EH (cell line): ENCODE results near the gene NAT10.
A peak's percentile ranks its signal among the peaks of the same experiment; 100 is the strongest.
"Not testable (repeated sequence)": the region's sequence is repeated elsewhere in the genome, so short reads cannot be mapped to it uniquely, and the experiment has no call there.

ENCODE experiments used
- DNase-seq: peaks from one replicate; pipeline ENCODE4 v3.0.0-alpha.2; 2015; ENCODE audit warnings: low read depth

Gene NAT10

DNA sequence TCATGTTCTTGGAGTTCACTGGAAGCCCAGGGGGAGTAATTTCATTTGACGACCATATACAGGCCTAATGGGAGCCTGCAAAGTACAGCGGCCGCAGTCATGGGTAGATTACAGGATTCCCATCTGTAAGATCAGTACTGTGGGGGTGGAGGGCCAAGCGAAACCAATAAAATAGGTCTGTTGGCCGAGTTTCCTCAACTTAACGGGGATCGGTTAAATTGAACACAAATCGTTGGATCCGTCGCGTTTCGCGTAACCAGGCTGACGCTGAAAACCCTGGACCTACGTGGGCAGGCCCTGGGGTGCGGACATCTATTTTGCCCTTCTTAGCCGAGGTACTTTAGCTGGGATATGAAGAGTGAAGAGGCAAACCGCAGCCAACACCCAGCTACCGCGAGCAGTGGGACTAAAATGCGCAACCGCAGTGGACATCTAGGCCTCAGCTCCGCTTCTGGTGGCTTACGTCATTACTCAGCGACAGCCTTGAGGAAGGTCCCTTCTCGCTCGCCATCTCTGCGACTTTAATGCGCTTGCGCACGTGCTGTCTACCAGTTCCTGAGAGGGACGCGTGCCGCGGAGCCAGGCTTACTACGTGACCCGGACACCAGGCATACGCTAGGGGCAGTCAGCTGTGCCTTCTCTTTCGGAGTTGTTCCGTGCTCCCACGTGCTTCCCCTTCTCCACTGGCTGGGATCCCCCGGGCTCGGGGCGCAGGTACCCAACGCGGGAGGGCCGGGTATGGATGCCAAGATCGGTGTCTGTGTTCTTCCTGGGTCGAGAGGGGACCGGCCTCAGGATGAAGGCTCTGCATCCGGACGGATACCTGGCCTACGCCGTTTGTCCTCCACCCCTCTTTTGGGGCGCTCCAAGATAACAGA is at the start of gene NAT10:
Gene NAT10, plus strand, starts transcription at position 551 of the 878 bp plus-strand sequence. CDS start 2,597 bp downstream, outside the sequence.
- DNase-seq, result peak; percentile 99

GRCh38 chr11:34056672-34057071 is 48.8 kb upstream of the NAT10 start:
- DNase-seq, result no peak

DNA sequence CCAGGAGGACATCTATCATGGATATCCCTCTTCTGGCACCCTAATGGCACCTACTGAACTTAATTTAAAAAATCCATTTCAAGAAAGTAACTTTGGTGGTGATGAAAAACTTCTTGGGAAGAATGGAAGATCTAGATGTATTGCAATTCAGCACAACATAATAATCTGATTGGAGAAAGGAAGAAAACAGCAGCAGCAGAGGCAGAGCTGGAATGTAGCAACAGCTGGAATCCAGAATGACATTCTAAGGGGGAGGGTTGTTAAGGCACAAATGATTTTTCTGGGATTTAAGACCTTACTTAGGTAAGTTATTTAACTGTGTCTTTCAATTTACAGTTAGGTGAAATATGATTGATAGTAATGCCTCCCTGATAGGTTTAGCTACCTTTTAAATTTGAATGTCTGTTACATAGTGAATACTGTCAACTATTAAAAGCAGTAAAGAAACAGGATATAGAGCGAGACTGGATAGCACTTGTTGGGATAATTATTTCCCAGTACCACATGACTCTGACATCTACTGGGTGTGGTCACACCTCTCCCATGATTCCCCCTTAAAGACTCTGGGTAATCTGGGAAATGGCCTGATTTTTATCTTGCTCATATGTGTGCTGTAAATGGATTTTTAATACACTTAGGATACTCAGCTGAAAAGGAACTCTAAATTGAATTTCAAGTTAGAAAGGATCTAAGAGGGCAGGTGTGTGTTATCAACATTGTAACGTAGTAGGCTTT is 42.2 kb upstream of the NAT10 start:
- DNase-seq, result no peak

DNA sequence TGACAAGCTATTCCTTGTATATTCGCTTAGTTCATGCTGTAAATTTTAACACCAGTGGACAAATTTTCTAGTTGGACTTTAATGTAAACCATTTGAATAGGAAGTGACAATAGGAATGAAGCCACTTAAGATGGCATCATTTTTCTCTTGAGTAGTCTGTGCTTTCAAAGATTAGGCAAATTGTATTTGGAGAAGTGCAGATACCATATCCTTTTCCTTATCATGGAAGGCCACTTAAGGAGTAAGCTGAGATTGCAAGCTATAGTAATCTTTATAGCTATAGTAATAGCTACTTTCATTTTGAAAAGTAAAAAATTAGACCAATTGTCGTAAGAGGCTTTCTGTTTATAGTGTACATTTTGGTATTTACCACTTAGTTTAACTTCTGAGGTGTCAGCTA is 41.1 kb upstream of the NAT10 start:
- DNase-seq, result no peak

DNA sequence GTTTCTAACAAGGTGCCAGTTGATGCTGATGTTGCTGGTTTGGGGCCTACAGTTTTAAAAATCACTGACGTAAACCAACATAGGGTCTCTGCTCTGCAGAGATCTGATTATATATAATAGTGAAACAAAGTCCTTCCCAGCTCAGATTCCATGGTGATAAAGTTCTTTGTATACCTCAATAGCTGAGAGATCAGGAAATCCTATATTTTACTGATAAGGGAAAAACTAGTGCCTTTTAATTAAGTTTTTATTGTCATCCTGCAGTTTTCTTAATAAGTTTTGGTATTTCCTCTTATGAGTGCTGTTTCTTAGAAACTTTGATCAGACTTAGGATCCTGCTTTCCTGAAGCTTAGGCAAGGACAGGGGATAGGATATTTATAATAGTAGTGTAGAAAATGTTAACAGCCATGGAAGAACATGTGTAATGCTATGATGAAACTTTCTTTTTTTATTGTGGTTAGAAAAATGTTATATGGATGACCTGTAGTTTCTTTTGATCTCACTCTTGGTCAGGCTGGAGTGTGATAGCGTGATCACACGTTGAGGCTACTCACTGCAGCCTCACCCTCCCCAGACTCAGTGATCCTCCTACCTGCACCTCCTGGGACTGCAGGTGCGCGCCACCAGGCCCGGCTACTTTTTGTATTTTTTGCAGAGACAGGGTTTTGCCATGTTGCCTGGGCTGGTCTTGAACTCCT is 39.8 kb upstream of the NAT10 start:
- peak; percentile 11 for DNase-seq

GRCh38 chr11:34066766-34067165 is 38.7 kb upstream of the NAT10 start:
- peak; percentile 31 for DNase-seq

GRCh38 chr11:34067383-34068065 is 37.9 kb upstream of the NAT10 start:
- no peak for DNase-seq

DNA sequence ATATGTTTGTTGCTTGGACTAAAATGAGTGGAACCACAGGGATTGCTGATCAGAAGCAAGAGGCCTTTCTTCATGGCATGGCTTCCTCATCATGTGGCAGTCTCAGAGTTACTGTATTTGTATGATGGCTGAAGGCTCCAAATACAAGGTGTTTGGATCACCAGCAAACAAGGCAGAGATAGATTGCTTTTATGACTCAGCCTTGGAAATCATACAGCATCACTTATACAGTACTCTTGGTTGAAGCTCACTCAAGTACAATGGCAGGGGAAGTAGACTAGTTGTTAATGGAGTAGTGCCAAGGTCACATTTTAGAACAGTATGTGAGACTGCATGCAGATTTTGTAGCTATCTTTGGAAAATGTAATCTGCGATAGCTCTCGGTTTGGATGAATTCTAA is 37.3 kb upstream of the NAT10 start:
- peak; percentile 46 for DNase-seq

GRCh38 chr11:34071306-34071705 is 34.1 kb upstream of the NAT10 start:
- DNase-seq, result not testable (repeated sequence)

GRCh38 chr11:34072041-34072440 is 33.4 kb upstream of the NAT10 start:
- no peak for DNase-seq

GRCh38 chr11:34072832-34073231 is 32.6 kb upstream of the NAT10 start:
- DNase-seq, result no peak

GRCh38 chr11:34074391-34074790 is 31.0 kb upstream of the NAT10 start:
- no peak for DNase-seq

GRCh38 chr11:34075178-34075820 is 30.1 kb upstream of the NAT10 start:
- peak; percentile 94 for DNase-seq

DNA sequence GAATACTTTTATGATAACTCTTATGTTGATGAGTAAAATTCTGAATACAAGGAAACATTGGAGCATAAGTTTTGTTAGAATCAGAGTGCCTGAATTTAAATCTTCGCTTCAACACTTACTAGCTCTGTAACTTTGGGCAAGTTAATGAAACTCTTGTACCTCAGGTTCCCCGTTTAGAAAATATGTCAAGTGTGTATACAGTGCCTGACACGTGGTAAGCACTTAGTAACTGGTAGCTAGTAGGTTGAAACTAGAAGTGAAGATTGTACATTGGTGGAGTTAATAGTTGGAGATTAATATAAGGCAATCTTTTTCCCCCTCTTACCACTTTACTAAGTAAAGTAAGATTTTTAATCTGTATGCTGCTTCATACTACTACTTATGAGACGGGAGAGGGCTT is 24.8 kb upstream of the NAT10 start:
- DNase-seq, result no peak

- peak; percentile 15 for DNase-seq
Observed at GRCh38 chr11:34084637-34085036, 20.8 kb upstream of the NAT10 start.

DNA sequence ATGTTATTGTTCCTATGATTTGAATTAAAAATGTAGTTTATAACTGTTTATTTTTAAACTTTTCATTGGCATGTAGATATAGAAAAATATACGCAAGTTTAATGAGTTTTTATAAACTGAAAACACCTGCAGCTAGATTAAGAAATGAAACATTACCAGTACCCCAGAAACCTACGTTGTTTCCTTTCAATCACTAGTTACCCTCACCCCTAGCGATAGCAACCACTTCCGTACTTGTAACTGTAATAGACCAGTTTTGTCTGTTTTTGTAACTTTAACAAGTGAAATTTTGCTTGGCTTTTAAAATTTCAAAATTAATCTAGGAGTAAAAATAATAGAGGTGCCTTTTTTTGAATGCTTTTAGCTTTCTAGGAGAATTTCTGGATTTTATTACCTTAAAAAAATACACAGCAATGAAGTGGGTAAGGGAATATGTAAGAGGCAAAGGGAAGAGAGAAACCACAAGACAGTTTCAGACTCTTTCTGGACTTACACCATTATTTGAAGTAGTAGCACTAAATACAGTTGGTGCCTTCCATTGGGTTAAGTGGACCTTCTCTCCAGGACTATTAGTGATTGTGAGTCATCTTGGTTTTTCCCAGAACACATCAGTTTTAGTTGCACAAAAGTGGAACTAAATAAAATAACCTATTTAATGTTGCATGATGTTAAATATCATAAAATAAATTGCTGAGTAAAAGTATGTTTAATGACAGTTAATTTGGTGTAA is 18.7 kb upstream of the NAT10 start:
- DNase-seq, result peak; percentile 23

DNA sequence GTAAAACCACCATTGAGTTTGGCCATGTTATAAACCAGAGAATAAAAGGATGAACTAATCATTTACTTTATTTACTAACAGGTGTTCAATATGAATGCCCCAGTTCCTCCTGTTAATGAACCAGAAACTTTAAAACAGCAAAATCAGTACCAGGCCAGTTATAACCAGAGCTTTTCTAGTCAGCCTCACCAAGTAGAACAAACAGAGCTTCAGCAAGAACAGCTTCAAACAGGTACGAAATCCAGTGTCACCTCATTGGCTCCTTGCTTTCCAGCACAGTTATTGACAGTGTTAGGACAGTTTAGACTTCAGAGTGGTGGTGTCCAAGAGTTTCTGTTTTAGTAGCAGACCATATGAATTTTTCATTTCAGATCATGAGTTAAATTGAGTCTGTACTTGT is 13.6 kb upstream of the NAT10 start:
- DNase-seq, result no peak

DNA sequence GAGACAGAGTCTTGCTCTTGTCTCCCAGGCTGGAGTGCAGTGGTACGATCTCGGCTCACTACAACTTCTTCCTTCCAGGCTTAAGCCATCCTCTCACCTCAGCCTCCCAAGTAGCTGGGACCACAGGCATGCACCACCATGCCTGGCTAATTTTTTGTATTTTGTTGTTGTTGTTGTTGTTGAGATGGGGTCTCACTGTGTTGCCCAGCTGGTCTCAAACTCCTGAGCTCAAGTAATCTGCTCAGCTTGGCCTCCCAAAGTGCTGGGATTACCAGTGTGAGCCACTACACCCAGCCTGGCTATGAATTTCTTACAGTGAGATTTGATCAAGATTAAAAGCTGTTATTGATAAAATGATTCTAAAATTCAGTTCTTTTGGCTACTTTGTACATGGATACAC is 10.5 kb upstream of the NAT10 start:
- not testable (repeated sequence) for DNase-seq

DNA sequence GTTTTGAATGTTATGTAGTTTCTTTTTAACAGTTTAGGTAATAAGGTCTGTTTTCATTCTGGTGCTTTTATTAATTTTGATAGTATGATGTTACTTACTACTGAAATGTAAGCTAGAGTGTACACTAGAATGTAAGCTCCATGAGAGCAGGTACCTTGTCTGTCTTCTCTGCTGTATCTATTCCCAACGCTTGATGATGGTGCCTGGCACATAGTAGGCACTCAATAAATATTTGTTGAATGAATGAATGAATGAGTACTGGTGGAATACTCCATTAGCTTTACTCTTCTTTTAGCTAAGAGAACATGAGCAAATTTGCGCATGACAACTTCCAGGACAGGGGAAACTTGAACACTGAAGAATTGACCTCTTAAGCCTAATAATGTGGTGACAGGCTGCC is 6.6 kb upstream of the NAT10 start:
- no peak for DNase-seq

- DNase-seq, result peak; percentile 7
Observed at GRCh38 chr11:34104680-34105078, 750 bp upstream of the NAT10 start.
